Transverse colon (tissue), 4 donors: ENCODE measurements around the gene LRRC9. TPM values are rescaled to one million over a fixed set of nuclear protein-coding genes. Genes with fewer than 3 reads are reported as not detected.

Experiments
- DNase-seq: peaks from one replicate; pipeline ENCODE4 v3.0.0-alpha.2; 2019
- H3K27ac ChIP-seq, 4 donors: fragments of 200-600 bp; sonication (generic); 2 replicates each; pipeline ENCODE4 v1.5.1; 2016 to 2018; ENCODE audit warnings: inconsistent platforms in 4 of 4
- H3K27me3 ChIP-seq: fragments of 200-600 bp; sonication (generic); 2 replicates; pipeline ENCODE4 v1.5.1; 2017; ENCODE audit warnings: inconsistent platforms
- H3K36me3 ChIP-seq, 4 donors: fragments of 200-600 bp; sonication (generic); 2 replicates each; pipeline ENCODE4 v1.5.1; 2017 to 2019; ENCODE audit warnings: inconsistent platforms in 4 of 4
- H3K4me1 ChIP-seq, 4 donors: fragments of 200-600 bp; sonication (generic); 2 replicates each; pipeline ENCODE4 v1.5.1; 2017 to 2020; ENCODE audit warnings: inconsistent platforms in 4 of 4
- H3K4me3 ChIP-seq, 4 donors: fragments of 200-600 bp; sonication (generic); 1 replicate in 1 of 4; 2 replicates in 3 of 4; pipeline versions ENCODE4 v1.5.1 to v1.6.1; 2017 to 2019; ENCODE audit warnings: inconsistent platforms in 4 of 4
- H3K9me3 ChIP-seq, 2 donors: fragments of 200-600 bp; sonication (generic); 2 replicates each; pipeline ENCODE4 v1.5.1; 2017 to 2019; ENCODE audit warnings: inconsistent platforms in 2 of 2
- EP300 ChIP-seq: sonication (generic); formaldehyde crosslinking; IDR thresholded peaks from one replicate; pipeline ENCODE4 v1.6.1; 2017; ENCODE audit warnings: antibody characterized with exemption, low read depth
- POLR2A ChIP-seq: fragments of 450-650 bp; IDR thresholded peaks from one replicate; pipeline ENCODE4 v1.6.1; 2016; ENCODE audit warnings: antibody characterized with exemption, mild to moderate bottlenecking, moderate library complexity
- POLR2AphosphoS5 ChIP-seq, 3 donors: sonication (generic); formaldehyde crosslinking; IDR thresholded peaks; one replicate each; pipeline ENCODE4 v1.6.1; 2016; ENCODE audit warnings: antibody characterized with exemption in 3 of 3
- WGBS, 2 donors: methylation state at CpG; one replicate each; pipeline ENCODE4 v1.1.5; 2018; ENCODE audit warnings: low coverage in 1 of 2; 5-methylcytosine and 5-hydroxymethylcytosine counted together
- in situ Hi-C, 4 donors: fragments of 200-750 bp; cut with MboI; loops; one replicate each; pipeline versions ENCODE4 v1.15.0 to v1.15.1; 2017; ENCODE audit warnings: low sequenced_read_pairs in 3 of 4, low pct_ligation_motif_present in 1 of 4, low pct_unique_long_range_greater_than_20kb in 1 of 4
- intact Hi-C: fragments of 100-400 bp; cut with DNase I; formaldehyde crosslinking; loops from one replicate; pipeline ENCODE4 v1.15.1; 2023; ENCODE audit warnings: low total_unique reads
- total RNA-seq, 4 donors: library from RNA; depleted of rRNA; stranded (reverse); fragments of >200 nt; gene quantifications; one replicate each; pipeline ENCODE4 v1.1.0, GENCODE V29; 2016
- TF ChIP-seq, protein P1 (sequence below), 5 experiments: fragments of 200-600 bp in 3 of 5; fragments of 450-650 bp in 2 of 5; sonication (generic) in 3 of 5; IDR thresholded peaks; 1 replicate in 2 of 5; 2 replicates in 3 of 5; pipeline ENCODE4 v1.5.1; 2016 to 2017; ENCODE audit warnings: antibody characterized with exemption in 5 of 5, inconsistent platforms in 3 of 5, mild to moderate bottlenecking in 2 of 5, moderate library complexity in 1 of 5

The LRRC9 gene
- total RNA-seq, 4 donors from 2014 or later, result not detected

- Histone ChIP-seq H3K36me3 (no peaks in the 10 kb centered on the region), H3K27ac (peak overlapping the region; percentile 96 to 99 (median 98)), H3K4me1 (peaks cover 19 to 41% (median 23%) of the 10 kb centered on the region in 4 donors), H3K9me3 (no peaks in the 10 kb centered on the region), H3K27me3 (no peaks in the 10 kb centered on the region), H3K4me3 (peak overlapping the region; percentile 61 to 79 (median 71))
- DNase-seq, result peak; percentile 18
- WGBS, 2 donors, result 0% methylated on average over 8 to 14 of the region's 14 CpGs
- in situ Hi-C loops, result no loop called here
- intact Hi-C loops, result loop anchor here (10.0 kb wide), 1 partner anchor 72 kb away; the partner anchor contains the start of gene DHRS7
- no peak for TF ChIP-seq EP300
- TF ChIP-seq POLR2AphosphoS5 (IDR thresholded peaks at IDR 0.05), result no peak
- TF ChIP-seq, protein P1, sequence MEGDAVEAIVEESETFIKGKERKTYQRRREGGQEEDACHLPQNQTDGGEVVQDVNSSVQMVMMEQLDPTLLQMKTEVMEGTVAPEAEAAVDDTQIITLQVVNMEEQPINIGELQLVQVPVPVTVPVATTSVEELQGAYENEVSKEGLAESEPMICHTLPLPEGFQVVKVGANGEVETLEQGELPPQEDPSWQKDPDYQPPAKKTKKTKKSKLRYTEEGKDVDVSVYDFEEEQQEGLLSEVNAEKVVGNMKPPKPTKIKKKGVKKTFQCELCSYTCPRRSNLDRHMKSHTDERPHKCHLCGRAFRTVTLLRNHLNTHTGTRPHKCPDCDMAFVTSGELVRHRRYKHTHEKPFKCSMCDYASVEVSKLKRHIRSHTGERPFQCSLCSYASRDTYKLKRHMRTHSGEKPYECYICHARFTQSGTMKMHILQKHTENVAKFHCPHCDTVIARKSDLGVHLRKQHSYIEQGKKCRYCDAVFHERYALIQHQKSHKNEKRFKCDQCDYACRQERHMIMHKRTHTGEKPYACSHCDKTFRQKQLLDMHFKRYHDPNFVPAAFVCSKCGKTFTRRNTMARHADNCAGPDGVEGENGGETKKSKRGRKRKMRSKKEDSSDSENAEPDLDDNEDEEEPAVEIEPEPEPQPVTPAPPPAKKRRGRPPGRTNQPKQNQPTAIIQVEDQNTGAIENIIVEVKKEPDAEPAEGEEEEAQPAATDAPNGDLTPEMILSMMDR (IDR thresholded peaks at IDR 0.05), result peak in 1 of 5 experiments; percentile 7
- TF ChIP-seq POLR2A, result no peak
These were observed 172.6 kb downstream of the LRRC9 start for GRCh38 chr14:60092526-60092920.

DNA sequence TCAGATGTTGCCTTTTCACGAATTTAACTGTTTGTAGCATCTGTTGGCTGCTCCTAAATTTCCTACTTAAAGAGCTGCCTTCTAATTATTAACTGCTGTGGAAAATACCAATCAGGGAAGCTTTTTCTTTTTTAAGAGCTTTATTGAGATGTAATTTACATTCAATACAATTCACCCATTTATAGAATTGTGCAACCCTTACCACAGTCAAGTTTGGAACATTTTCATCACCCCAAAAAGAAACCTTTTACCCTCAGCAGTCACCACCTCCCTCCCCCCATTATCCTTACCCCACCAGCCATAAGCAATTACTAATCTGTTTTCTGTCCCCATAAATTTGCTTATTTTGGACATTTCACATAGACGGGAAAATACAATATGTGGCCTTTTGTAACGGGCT is 173.1 kb downstream of the LRRC9 start:
- 13 to 14% methylated on average over 2 to 3 of the region's 3 CpGs for WGBS, 2 donors
- H3K4me3 ChIP-seq, result peak overlapping the region; percentile 61 to 79 (median 71)
- DNase-seq, result no peak
- no peaks in the 10 kb centered on the region for H3K9me3 ChIP-seq
- no peaks in the 10 kb centered on the region for H3K36me3 ChIP-seq
- in situ Hi-C loops, result no loop called here
- H3K27me3 ChIP-seq, result no peaks in the 10 kb centered on the region
- peaks cover 19 to 41% (median 23%) of the 10 kb centered on the region in 4 donors for H3K4me1 ChIP-seq
- TF ChIP-seq, protein P1 (IDR thresholded peaks at IDR 0.05), result no peak
- TF ChIP-seq POLR2AphosphoS5 (IDR thresholded peaks at IDR 0.05) (no peak), POLR2A (no peak), EP300 (no peak)
- intact Hi-C loops, result loop anchor here (10.0 kb wide), 1 partner anchor 72 kb away; the partner anchor contains the start of gene DHRS7
- H3K27ac ChIP-seq, result peak overlapping the region; percentile 96 to 99 (median 98)

DNA sequence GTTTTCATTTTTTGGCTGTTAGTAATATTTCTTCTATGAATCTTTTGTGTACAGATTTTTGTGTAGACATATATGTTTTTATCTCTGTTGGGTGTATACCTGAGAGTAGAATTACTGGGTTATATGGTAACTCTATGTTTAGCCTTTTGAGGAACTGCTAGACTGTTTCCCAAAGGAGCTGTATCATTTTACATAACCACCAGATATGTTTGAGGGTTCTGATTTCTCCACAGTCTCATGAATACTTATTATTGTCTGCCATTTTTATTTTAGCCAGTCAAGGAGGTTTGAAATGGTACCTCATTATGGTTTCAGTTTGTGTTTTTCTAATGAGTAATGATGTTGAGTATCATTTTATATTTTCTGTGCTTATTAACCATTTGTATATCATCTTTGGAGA is 173.7 kb downstream of the LRRC9 start:
- Histone ChIP-seq H3K4me1 (peaks cover 19 to 41% (median 23%) of the 10 kb centered on the region in 4 donors), H3K27ac (peak overlapping the region; percentile 96 to 99 (median 98)), H3K9me3 (no peaks in the 10 kb centered on the region), H3K27me3 (no peaks in the 10 kb centered on the region), H3K36me3 (no peaks in the 10 kb centered on the region), H3K4me3 (peak overlapping the region in 1 of 4 donors; percentile 79)
- intact Hi-C loops (loop anchor here (10.0 kb wide), 1 partner anchor 71 kb away; the partner anchor contains the start of gene DHRS7), in situ Hi-C loops (no loop called here)
- TF ChIP-seq, protein P1 (IDR thresholded peaks at IDR 0.05), result no peak
- no peak for TF ChIP-seq POLR2A
- TF ChIP-seq POLR2AphosphoS5 (IDR thresholded peaks at IDR 0.05), result no peak
- no peak for TF ChIP-seq EP300
- DNase-seq, result no peak

DNA sequence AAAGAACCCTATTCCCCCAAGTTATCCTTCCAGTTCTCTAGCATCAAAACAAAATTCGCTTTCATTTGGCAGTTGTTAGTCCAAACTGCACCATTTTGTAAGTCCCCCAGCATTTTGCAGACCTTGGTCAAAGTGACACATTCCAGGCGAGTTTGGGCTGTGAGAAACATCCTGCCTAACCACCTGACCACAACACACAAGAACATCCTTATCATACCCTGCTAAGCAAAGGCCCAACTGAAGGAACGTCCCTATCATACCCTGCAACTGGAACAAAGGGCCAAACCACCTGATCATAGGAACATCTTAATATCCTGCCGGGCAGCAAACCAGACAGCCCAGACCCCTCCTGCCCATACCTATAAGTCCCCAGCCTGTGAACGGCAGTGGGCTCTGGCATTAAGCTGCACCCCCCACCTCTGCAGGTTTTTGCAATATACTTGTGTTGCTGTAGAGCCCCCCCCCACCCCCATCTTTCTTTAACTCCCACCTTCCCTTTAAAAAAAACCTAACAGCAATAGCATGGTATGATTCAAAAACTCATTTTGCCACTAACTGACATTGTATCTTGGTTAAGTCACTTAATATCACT is 174.5 kb downstream of the LRRC9 start:
- Histone ChIP-seq H3K27me3 (no peaks in the 10 kb centered on the region), H3K27ac (peak overlapping the region in 1 of 4 donors; percentile 97), H3K36me3 (no peaks in the 10 kb centered on the region), H3K4me3 (no peak overlapping the region), H3K4me1 (peaks cover 19 to 41% (median 23%) of the 10 kb centered on the region in 4 donors), H3K9me3 (no peaks in the 10 kb centered on the region)
- DNase-seq, result no peak
- TF ChIP-seq EP300 (no peak), POLR2AphosphoS5 (IDR thresholded peaks at IDR 0.05) (no peak), POLR2A (no peak)
- TF ChIP-seq, protein P1 (IDR thresholded peaks at IDR 0.05), result no peak
- in situ Hi-C loops (no loop called here), intact Hi-C loops (loop anchor here (10.0 kb wide), 1 partner anchor 70 kb away; the partner anchor contains the start of gene DHRS7)
- WGBS, 2 donors, result 72 to 86% methylated on average over 3 to 5 of the region's 5 CpGs
